Measurements from ENCODE around the gene BTBD7.
"Not testable (repeated sequence)": the region's sequence is repeated elsewhere in the genome, so short reads cannot be mapped to it uniquely, and the experiment has no call there.

Gene BTBD7

GRCh38 chr14:93246534-93246933, 86.3 kb downstream of the BTBD7 start:
- DNase-seq (ENCODE audit: low spot score): no peak

GRCh38 chr14:93245764-93246420, 86.9 kb downstream of the BTBD7 start:
- no peak for DNase-seq (ENCODE audit: low spot score)

- DNase-seq (ENCODE audit: low spot score): no peak
These were observed 92.2 kb downstream of the BTBD7 start for GRCh38 chr14:93240678-93241000.

GRCh38 chr14:93239869-93240677, 92.8 kb downstream of the BTBD7 start:
- peak; percentile 8 for DNase-seq (ENCODE audit: low spot score)

GRCh38 chr14:93234798-93235197, 98.0 kb downstream of the BTBD7 start:
- peak; percentile 81 for DNase-seq (ENCODE audit: low spot score)

- not testable (repeated sequence) for DNase-seq (ENCODE audit: low spot score)
These were observed 99.8 kb downstream of the BTBD7 start for GRCh38 chr14:93233078-93233477.

GRCh38 chr14:93232159-93232558, 100.7 kb downstream of the BTBD7 start:
- DNase-seq (ENCODE audit: low spot score): no peak

GRCh38 chr14:93231129-93231979, 101.5 kb downstream of the BTBD7 start:
- peak; percentile 41 for DNase-seq (ENCODE audit: low spot score)

GRCh38 chr14:93230539-93230938, 102.3 kb downstream of the BTBD7 start:
- DNase-seq (ENCODE audit: low spot score): no peak

- DNase-seq (ENCODE audit: low spot score): no peak
These were observed 104.3 kb downstream of the BTBD7 start for GRCh38 chr14:93228550-93228949.

GRCh38 chr14:93223565-93223964, 109.3 kb downstream of the BTBD7 start:
- DNase-seq (ENCODE audit: low spot score): no peak

- DNase-seq (ENCODE audit: low spot score): no peak
These were observed 112.3 kb downstream of the BTBD7 start for GRCh38 chr14:93220509-93220908.

- peak; percentile 66 for DNase-seq (ENCODE audit: low spot score)
These were observed 113.6 kb downstream of the BTBD7 start for GRCh38 chr14:93219103-93219726.

- DNase-seq (ENCODE audit: low spot score): no peak
These were observed 118.2 kb downstream of the BTBD7 start for GRCh38 chr14:93214598-93214997.

GRCh38 chr14:93212432-93212831, 120.4 kb downstream of the BTBD7 start:
- no peak for DNase-seq (ENCODE audit: low spot score)

- peak; percentile 56 for DNase-seq (ENCODE audit: low spot score)
These were observed 125.1 kb downstream of the BTBD7 start for GRCh38 chr14:93207468-93208308.

- DNase-seq (ENCODE audit: low spot score): peak; percentile 98
These were observed 125.9 kb downstream of the BTBD7 start, which contains the start of the genes GON7 and UBR7 for GRCh38 chr14:93206793-93207467. GON7 (minus strand) TSS chr14:93207065; CDS start chr14:93207037, 28 bp downstream. UBR7 (plus strand) TSS chr14:93207256; CDS start chr14:93207292, 36 bp downstream.

- DNase-seq (ENCODE audit: low spot score): no peak
These were observed 131.6 kb downstream of the BTBD7 start for GRCh38 chr14:93201155-93201704.

GRCh38 chr14:93200553-93200952, 132.3 kb downstream of the BTBD7 start:
- no peak for DNase-seq (ENCODE audit: low spot score)

- no peak for DNase-seq (ENCODE audit: low spot score)
These were observed 133.8 kb downstream of the BTBD7 start for GRCh38 chr14:93199031-93199430.

All from AG08395 (cell line).